H1 (cell line): ENCODE results near the gene LBHD1. TPM values are rescaled to one million over a fixed set of nuclear protein-coding genes. Genes with fewer than 3 reads are reported as not detected.

ENCODE experiments used
- BRCA1 ChIP-seq: IDR thresholded peaks from 2 replicates; pipeline ENCODE4 v1.6.1; 2012; ENCODE audit warnings: low read depth, low read length, improper control_type of control experiment
- CHD7 ChIP-seq: fragments of 300-600 bp; sonication (generic); IDR thresholded peaks from 2 replicates; pipeline ENCODE4 v1.7.1; 2012; ENCODE audit warnings: low read length, moderate library complexity, mild to moderate bottlenecking, inconsistent platforms; ENCODE audit not compliant: insufficient replicate concordance
- polyA plus RNA-seq, 7 experiments: library from polyadenylated mRNA; depleted of rRNA in 3 of 7; stranded (reverse) in 5 of 7; unstranded in 2 of 7; fragments of >200 nt in 5 of 7; fragments of 200-250 nt in 2 of 7; gene quantifications; 1 replicate in 5 of 7; 2 replicates in 1 of 7; 4 replicates in 1 of 7; pipeline versions ENCODE4 v1.2.1 to v1.2.3, GENCODE V29; 2011 to 2013; ENCODE audit warnings: missing spikeins in 2 of 7, mixed read lengths in 2 of 7
- total RNA-seq: library from RNA; stranded (reverse); fragmentation: NEBNext Ultra II Directional; extraction: Animal tissue kit (Norgen Biotek cat#: 25700); gene quantifications from 2 replicates; pipeline ENCODE4 v1.2.1, GENCODE V29; 2021

Gene LBHD1
- total and polyA plus RNA-seq, 2 of the 8 experiments (the other 6 are each of a cell fraction or from before 2014, with no cell fraction given) = 2.3 to 5.2 TPM

GRCh38 chr11:62615521-62615920, 56.5 kb downstream of the LBHD1 start (continued):
- TF ChIP-seq CHD7 (no peak), BRCA1 (no peak)
